Stimulated activated CD4-positive, alpha-beta T cell treated with anti-CD3 and anti-CD28 coated beads, Interleukin-12 subunit alpha, Interleukin-12 subunit beta, amount 100 ng/mL, for 4 hours (primary cell): ENCODE measurements around the gene WDR7.

Source experiments
- DNase-seq: peaks from one replicate; pipeline ENCODE4 v3.0.0-alpha.2; 2020

Gene WDR7

GRCh38 chr18:56658261-56658660 lies 7.1 kb downstream of the WDR7 start:
- no peak for DNase-seq

GRCh38 chr18:56659111-56659510 lies 8.0 kb downstream of the WDR7 start:
- no peak for DNase-seq

GRCh38 chr18:56660655-56661054 lies 9.5 kb downstream of the WDR7 start:
- no peak for DNase-seq

- DNase-seq = no peak
These were observed 10.4 kb downstream of the WDR7 start for GRCh38 chr18:56661360-56662062.

GRCh38 chr18:56662063-56662408 lies 10.9 kb downstream of the WDR7 start:
- DNase-seq = no peak

- no peak for DNase-seq
These were observed 11.3 kb downstream of the WDR7 start for GRCh38 chr18:56662502-56662901.

- no peak for DNase-seq
These were observed 11.7 kb downstream of the WDR7 start for GRCh38 chr18:56662902-56663301.

GRCh38 chr18:56672391-56672790 lies 21.2 kb downstream of the WDR7 start:
- no peak for DNase-seq

GRCh38 chr18:56672981-56673380 lies 21.8 kb downstream of the WDR7 start:
- DNase-seq = no peak

GRCh38 chr18:56676639-56677038 lies 25.5 kb downstream of the WDR7 start:
- DNase-seq = no peak

- DNase-seq = no peak
These were observed 27.8 kb downstream of the WDR7 start for GRCh38 chr18:56678836-56679565.

GRCh38 chr18:56684277-56684676 lies 33.1 kb downstream of the WDR7 start:
- no peak for DNase-seq

GRCh38 chr18:56691530-56691929 lies 40.4 kb downstream of the WDR7 start:
- no peak for DNase-seq

- no peak for DNase-seq
These were observed 45.8 kb downstream of the WDR7 start for GRCh38 chr18:56696966-56697365.

- no peak for DNase-seq
These were observed 51.8 kb downstream of the WDR7 start for GRCh38 chr18:56702946-56703345.

- DNase-seq = no peak
These were observed 58.3 kb downstream of the WDR7 start for GRCh38 chr18:56709463-56709862.

- DNase-seq = no peak
These were observed 60.7 kb downstream of the WDR7 start for GRCh38 chr18:56711708-56712445.

- no peak for DNase-seq
These were observed 61.6 kb downstream of the WDR7 start for GRCh38 chr18:56712761-56713160.

GRCh38 chr18:56715121-56715520 lies 64.0 kb downstream of the WDR7 start:
- DNase-seq = no peak

- DNase-seq = no peak
These were observed 65.6 kb downstream of the WDR7 start for GRCh38 chr18:56716692-56717146.

- DNase-seq = no peak
These were observed 69.9 kb downstream of the WDR7 start for GRCh38 chr18:56721031-56721430.

- no peak for DNase-seq
These were observed 70.3 kb downstream of the WDR7 start for GRCh38 chr18:56721491-56721890.

GRCh38 chr18:56722518-56722917 lies 71.4 kb downstream of the WDR7 start:
- DNase-seq = no peak

GRCh38 chr18:56723068-56723467 lies 71.9 kb downstream of the WDR7 start:
- DNase-seq = no peak
